ENCODE measurements around the gene HOXB7.

Gene HOXB7

DNA sequence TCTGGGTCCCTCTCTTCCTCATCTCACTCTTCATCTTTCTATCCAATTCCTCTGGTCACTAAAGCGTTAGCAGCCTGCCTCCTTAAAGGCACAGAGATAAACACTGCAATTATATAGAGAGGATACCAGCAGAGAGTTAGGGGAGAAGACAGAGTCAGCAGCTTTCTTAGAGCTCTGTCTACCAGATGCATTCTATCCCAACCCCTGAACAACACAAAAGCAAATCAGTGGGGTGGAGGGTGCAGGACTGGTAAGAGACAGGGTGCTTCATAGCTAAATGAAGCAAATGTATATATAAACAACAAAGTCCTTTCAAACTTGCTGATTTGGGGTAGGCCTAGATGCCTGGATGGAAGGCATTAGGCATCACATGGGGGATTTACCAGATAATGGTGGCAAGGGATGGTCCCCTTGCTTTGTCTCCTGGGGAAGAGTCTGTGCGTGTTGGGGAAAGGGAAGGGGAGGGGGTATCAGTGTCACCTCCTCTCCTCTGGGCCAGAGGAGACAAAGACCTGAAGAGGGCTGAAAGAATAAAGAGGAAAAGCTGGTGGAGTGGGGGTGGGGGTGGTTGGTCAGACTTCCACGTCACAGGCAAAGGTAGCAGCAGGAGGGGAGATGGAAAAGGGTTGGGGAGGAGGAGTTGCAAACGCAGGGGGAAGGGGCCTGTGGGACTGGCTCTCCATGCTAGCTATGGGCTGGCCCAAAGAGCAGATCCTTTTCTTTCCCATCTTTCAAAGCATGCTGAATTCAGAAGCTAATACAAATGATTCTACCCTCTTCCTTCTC lies 44.7 kb downstream of the HOXB7 start:
- DNase-seq, result no peak

- DNase-seq, result no peak
These were observed 45.7 kb downstream of the HOXB7 start for GRCh38 chr17:48565022-48565554.

GRCh38 chr17:48564188-48565021 lies 46.4 kb downstream of the HOXB7 start:
- peak; percentile 53 for DNase-seq

DNA sequence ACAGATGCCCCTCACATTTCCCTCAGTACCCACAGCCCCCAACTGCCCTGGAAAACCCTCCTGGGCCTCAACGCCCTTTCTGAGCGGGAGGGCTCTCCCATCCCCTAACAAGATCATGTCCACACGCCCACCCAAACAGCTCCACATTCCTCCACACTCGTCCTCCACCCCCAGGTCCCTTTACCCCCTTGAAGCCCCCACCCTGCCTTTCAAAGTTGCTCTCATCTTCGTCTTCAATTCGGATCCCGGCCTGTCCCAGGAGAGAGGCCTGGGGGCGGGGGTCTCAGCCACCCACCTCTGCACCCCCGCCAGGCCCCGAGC lies 47.0 kb downstream of the HOXB7 start:
- no peak for DNase-seq

- no peak for DNase-seq
These were observed 47.4 kb downstream of the HOXB7 start for GRCh38 chr17:48563385-48563838.

DNA sequence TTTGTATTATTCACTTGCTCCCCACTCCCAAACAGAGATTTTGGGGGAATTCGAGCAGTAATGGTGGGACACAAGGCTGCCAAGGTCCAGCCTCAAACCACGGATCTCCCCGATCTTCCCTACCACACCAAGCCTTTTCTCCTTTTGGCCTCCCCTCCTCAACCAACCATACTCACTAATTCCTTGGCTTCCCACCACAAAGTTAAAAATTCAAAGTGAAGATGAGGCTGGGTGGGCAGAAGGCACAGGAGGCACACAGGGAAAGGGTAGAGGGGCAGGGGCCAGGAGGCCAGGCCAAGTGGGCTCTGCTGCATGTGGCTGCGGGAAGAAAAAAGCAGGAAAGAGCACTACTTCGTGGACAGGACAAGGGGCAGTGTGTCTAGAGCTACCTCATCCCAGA lies 47.9 kb downstream of the HOXB7 start:
- DNase-seq, result no peak

- no peak for DNase-seq
These were observed 48.7 kb downstream of the HOXB7 start for GRCh38 chr17:48561884-48562810.

DNA sequence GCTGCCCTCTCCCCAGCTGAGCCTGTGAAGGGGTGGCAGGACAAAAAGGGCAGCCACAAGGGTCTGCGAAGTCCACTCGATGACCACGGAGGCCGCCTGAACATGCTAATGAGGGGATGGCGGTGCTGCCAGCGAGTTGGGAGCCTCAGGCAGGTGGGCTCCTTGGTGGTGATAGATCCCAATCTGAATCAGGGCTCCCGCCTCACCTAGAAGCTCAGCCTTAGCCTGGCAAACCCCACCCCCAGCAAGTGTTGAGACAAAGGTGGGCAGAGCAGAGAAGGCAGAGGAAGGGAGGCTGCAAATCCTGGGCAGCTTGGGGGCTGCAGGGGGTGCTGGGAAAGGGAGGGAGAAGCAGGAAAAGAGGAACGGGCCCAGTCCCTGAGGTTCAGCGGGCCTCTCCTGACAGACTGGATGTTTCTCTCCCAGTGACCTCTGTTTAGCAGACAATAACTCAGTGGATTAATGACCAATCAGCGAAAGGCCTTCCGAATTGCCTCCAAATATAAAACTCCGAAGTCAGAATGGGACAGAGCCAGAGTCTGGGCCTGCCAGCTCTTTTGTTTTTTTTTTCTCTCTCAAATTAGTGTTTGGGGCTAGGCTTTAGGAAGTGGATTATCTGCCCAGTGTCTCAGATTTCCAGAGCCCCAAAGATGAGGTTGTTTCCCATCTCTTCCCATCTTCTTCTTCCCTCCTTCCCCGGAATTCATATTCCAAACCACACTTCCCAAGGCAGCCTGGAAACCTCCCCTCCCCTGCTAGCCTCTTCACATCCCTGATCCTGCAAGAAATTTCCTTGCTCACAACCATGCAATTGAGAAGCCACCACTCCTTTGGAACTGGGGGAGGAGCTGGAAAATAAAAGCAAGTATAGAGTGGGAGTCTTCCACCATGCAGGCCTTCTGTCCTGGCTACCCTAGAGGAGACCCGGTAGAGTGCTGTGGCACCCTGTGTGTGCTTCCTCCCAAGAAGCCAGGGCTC lies 50.7 kb downstream of the HOXB7 start:
- no peak for DNase-seq

DNA sequence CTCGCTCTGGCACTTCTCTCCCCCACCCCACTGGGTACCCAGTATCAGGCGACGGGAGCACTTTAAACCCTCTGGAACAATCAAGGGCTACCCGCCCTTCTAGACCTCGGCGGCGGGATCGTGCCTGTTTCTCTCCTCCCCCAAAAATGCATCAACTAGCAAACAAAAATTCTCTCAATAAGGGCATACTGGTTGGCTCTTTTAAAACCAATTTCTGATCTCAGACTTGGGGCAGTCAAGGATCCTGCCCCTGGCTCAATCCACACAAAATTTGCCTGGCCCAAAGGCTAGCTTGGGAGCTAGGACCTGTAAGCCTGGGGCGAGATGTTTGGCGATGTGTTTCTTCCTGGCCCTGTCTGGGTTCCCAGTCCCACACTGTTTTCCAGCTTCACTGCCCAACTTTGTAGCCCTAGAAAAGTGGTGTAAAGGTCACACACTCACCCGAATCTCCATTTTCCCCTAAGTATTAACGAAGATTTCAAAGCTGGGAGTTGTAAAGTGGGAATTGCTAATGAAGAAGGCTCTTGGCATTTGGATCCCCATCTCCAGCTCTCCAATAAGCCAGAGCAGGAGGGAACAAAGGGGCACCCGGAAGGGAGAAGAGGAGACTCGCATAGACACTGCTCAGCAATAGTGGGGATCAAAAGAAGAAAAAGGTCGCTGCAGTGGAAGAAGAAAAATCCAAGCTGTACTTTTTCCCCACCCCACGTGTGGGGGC lies 51.5 kb downstream of the HOXB7 start:
- no peak for DNase-seq

GRCh38 chr17:48558831-48559121 lies 52.0 kb downstream of the HOXB7 start:
- no peak for DNase-seq

DNA sequence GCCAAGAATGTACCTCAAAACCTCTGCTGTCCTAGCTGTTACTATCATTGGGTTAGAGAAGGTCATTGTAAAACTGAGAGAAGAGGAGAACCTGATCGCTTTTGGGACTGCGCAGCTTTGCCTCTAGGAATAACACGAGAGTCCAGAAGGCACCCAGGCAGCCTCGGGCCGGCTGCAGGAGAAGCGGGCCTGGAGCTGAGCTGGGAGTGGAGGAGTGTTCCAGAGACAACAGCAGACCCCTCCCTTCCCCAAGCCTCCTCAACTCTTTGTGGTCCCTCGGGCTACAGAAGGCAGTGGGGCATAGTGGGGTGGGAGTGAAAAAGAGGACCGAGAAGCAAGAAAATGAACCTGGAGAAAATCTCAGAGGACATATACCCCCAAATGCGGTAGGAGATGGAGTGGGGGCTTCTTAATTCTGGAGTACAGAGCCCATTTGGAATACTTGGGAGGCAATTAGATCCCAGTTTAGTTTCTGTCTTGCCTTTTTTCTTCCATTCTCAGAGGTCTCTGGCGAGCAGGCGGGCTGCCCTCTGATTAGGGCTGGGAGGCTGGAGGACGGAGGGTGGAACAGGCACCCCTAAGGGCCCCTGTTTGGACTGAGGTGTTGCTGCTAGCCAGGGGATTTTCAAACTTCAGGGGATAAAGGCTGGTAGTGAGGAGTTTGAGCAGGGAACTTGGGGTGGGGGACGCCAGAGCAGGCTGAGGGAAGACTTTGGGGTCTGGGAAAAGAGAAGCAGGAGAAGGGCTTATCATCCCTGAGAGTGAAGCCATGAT lies 52.6 kb downstream of the HOXB7 start:
- no peak for DNase-seq
